ENCODE results near the gene MRM3.
"Not testable (repeated sequence)": the region's sequence is repeated elsewhere in the genome, so short reads cannot be mapped to it uniquely, and the experiment has no call there.

MRM3 gene, protein sequence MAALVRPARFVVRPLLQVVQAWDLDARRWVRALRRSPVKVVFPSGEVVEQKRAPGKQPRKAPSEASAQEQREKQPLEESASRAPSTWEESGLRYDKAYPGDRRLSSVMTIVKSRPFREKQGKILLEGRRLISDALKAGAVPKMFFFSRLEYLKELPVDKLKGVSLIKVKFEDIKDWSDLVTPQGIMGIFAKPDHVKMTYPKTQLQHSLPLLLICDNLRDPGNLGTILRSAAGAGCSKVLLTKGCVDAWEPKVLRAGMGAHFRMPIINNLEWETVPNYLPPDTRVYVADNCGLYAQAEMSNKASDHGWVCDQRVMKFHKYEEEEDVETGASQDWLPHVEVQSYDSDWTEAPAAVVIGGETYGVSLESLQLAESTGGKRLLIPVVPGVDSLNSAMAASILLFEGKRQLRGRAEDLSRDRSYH

GRCh38 chr17:781805-782731 is at the start of gene MRM3, which contains the start of gene GLOD4:
TSS of gene MRM3 (plus strand) at chr17:782353. CDS start at chr17:782379, 26 bp downstream.
TSS of gene GLOD4 (minus strand) at chr17:782280. CDS start at chr17:782255, 25 bp downstream.
- peak; percentile 93 to 97 (median 96) for DNase-seq

- peak; percentile 39 to 55 (median 49) for DNase-seq
Observed at GRCh38 chr17:732902-733720, 49.0 kb upstream of the MRM3 start.

DNA sequence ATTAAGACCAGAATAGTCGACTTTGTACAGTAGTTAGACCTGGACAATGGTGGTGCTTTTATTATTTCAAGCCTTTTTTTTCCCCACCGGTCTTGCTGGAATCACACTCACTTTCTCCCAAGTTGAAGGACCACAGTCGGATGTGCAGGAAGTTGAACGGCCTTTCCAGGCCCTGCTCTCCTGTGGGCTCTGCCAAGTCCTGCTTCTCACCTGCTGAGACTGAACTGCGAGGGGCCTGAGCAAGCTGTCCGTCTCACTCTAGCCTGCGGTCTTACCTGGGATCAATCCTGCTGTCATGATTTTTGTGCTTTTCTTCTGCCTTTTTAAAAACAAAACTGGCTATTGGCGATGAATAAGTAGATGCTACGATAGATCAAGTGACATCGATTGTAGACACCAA is 48.4 kb upstream of the MRM3 start:
- DNase-seq = no peak

DNA sequence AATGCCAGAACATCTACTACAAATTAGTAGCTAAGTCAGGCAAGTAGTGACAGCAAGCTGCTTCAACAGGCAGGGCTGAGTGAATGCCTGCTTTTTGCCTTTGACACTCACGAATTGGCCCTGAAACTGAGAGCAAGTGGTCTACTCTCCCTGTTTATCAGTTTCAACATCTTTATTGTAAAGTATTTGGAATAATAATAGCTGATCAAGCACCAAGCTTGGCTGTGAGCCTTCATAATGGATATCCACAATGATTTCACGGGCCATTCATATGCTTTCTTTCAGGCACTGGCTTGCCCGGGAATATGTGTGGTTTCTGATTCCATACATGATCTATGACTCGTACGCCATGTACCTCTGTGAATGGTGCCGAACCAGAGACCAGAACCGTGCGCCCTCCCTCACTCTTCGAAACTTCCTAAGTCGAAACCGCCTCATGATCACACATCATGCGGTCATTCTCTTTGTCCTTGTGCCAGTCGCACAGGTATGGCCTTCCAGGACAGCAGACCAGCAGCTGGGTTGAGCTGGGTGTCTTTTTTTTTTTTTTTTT is 44.5 kb upstream of the MRM3 start:
- DNase-seq = no peak

DNA sequence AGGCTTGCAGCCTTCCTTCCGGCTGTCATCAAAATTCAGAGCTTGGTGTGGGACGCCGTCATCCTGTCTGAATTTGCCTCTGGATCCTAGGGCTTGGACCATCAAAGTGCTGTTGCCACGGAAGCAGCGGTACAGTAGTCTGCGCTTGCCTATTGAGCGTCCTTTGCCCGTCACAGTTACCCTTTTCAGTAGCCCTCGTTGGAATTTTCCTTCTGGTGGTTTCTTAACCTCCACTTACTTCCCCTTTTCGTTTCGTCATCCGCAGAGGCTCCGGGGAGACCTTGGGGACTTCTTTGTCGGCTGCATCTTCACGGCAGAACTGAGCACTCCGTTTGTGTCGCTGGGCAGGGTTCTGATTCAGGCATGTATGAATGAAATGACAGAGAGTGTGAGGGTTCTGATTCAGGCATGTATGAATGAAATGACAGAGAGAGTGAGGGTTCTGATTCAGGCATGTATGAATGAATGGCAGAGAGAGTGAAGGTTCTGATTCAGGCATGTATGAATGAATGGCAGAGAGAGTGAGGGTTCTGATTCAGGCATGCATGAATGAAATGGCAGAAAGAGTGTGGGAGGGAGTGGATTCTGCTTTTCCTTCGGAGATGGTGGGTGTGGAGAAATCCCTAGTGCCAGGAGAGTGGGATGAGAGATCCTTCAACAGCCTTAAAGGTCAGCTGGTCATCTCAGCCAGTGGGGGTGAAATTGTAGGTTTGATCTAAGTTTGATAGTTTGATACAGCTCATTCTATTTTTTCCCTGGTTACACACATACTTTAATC is 41.7 kb upstream of the MRM3 start:
- peak; percentile 95 to 99 (median 98) for DNase-seq

DNA sequence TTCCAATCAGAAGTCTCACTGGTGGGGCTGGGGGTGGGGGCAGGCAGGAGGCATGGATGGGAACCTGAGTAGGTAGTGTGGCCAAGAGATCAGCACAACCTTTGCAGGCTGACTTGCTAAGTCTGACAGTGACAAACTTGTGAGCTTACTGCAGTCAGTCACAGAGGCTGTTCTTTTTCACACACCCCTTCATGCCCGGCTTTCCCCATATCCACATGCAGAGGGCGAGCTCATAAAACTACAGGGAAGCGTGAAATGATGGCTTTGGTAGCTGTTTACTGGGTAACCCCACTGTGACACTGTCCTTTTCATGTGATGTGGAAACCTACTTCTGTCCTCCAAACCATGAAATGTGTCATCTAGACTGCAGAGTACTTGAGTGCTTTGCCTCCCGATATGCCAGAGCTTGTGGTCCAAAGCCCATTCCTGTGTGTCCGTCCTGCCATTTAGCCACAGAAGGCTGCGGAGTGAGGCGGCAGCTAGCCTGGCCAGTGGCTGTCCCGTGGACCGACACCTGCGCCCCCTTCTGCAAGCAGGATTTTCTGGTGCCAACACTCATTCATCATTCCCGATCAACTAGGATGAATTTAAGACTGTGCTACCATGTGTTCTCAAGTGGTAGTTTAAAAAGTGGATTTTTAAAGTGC is 39.9 kb upstream of the MRM3 start:
- DNase-seq = peak; percentile 24 to 46 (median 39)

DNA sequence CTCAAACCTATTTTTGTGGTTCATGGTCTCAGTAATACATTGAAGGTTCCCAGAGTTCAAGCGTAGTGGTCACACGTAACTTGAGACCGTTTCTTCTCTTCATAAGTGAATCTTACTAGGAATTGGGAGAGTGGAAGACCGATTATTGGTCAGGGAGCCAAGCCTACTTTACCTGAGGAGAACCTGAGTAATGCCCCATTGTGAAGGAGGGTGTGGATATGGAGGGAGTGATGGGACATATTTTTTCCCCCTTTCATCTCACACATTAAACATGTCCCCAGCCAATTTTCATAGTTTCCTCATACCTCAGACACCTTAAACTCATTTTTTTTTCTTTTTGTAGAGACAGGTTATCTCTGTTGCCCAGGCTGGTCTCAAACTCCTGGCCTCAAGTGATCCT is 39.0 kb upstream of the MRM3 start:
- DNase-seq = no peak

DNA sequence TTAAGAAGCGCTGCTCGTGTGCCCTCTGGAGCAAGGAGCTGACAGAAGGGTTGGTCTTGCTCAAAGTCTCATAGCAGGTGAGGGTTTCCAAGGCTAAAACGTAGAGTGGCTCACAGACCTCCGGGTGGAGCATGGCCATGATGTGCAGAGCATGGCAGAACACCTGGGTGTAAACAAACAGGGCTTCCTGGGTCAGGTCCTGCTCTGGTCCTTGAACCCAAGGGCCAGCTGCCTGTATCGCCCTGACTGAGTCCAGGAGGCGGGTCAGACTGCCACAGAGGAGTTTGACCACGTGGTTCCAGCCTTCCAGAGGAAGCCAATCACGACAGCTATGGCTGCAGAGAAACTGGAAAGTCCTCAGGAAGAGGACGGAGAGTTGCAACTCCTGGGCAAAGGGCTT is 37.2 kb upstream of the MRM3 start:
- DNase-seq = no peak

DNA sequence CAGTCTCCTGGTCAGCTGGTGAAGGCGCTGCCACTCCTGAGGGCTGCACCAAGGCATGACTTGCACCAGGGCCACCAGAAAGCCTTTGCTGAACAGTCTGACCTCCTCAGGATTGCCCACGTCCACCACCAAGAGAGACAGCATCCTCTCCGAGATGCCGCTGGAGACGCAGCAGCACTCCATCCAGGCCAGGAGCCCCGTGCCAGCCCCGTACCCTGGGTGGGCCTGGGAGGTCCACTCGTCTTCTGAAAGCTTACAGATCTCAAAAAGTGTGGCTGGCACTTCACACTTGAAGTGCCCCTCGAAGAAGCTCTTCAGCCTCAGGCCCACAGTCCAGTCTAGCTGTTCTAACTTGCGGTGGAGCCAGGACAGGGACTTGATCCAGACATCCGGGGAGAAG is 36.7 kb upstream of the MRM3 start:
- no peak for DNase-seq

DNA sequence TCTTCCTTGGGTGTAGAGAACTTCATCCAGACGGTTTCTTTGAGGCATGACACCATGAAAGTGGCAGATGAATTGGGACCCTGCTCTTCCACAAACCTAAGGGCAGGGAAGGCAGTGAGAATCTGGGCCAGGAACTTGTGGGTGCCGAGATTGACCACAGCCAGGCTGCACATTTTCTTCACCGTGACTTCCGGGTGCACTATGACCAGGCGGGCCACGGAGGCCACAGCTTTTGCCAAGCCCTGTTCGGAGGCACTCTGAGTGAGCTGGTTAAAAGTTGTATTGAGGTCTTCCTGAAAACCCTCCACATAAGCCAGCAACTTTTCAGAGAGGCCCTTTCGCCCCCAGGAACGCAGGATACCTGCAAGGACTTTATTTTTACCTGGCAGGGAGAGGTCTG is 36.0 kb upstream of the MRM3 start:
- DNase-seq = no peak

- DNase-seq = no peak
Observed at GRCh38 chr17:746783-747629, 35.1 kb upstream of the MRM3 start.

- DNase-seq = not testable (repeated sequence)
Observed at GRCh38 chr17:748604-749003, 33.5 kb upstream of the MRM3 start.

GRCh38 chr17:749359-749758 is 32.8 kb upstream of the MRM3 start:
- not testable (repeated sequence) for DNase-seq

DNA sequence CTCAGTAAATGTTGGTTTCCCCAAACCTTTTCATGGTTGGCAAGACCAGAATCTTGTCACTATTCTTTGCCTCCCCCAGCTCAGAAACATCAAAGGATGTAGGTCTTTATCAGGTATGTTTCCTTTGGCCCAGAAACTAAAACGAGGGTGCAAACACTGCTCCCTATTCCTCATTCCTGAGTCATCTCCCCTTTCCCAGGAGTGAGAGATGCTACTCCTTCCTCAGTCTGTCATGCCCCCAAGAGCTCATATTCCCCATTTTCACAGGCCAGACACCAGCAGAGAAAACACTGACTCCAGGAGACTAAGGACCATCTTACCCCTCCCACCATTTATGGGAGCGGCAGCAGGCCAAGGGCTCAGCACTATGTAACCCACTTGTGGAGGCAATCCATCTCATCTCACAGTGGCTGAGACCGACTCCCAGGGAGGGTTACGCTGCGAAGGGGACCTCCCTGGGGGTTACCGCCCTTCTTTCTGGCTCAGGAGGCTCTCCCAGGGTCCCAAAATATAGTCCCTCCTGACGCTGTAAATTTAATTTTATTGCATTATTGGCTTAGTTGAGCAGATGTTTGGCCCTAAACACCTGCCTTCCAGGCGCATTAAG is 31.6 kb upstream of the MRM3 start:
- no peak for DNase-seq

- DNase-seq = peak; percentile 66 to 71 (median 69)
Observed at GRCh38 chr17:751269-752001, 30.7 kb upstream of the MRM3 start.

GRCh38 chr17:752002-752619 is 30.0 kb upstream of the MRM3 start, which contains the start of gene GEMIN4:
TSS of gene GEMIN4 (minus strand) at chr17:752264. CDS start at chr17:752142, 122 bp downstream.
- peak; percentile 90 to 97 (median 96) for DNase-seq

DNA sequence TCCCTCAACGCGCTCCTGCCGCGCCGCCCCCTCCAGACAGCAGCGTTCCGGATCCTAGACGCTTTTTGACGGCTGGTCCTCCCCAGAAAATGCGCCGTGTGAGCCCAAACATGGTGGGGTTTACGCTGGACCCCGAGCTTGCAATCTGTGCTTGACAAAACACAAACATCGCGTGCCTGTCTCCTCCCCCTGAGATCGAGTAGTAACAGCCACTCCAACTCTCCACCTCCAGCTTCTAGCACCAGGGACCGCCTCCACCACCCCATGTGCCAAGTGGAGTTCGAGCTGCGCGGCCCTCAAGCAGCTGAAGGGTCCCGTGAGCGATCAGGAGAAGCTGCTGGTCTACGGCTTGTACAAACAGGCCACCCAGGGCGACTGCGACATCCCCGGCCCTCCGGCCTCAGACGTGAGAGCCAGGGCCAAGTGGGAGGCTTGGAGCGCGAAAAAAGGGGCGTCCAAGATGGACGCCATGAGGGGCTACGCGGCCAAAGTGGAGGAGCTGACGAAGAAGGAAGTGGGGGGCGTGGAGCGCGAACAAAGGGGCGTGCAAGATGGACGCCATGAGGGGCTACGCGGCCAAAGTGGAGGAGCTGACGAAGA is 29.4 kb upstream of the MRM3 start:
- DNase-seq = peak in 2 of 3 donors; percentile 18 to 29

DNA sequence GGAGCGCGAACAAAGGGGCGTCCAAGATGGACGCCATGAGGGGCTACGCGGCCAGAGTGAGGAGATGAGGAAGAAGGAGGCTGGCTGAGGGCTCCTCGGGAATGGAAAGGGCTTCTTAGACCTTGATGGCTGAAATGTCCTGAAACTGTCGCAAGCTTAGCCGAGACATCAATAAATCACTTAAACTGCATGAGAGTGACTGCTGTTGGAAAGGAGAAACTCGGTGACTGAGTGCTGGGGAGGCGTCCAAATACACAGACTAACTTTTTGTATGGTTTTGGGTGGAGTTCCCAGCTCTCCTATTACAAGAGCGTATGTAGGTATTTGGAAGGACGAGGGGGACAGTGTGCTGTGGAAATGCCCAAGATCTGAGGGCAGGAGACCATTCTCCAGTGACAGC is 28.7 kb upstream of the MRM3 start:
- no peak for DNase-seq
